Effector CD4-positive, alpha-beta T cell (primary cell): ENCODE measurements around the gene LEFTY1.
A peak's percentile ranks its signal among the peaks of the same experiment; 100 is the strongest.

Source experiments
- DNase-seq: peaks from one replicate; pipeline ENCODE4 v3.0.0-alpha.2; 2020

The LEFTY1 gene

GRCh38 chr1:225887030-225887314, 2.0 kb downstream of the LEFTY1 start:
- no peak for DNase-seq

GRCh38 chr1:225886159-225887029, 2.6 kb downstream of the LEFTY1 start:
- DNase-seq = no peak

- DNase-seq = no peak
Observed at GRCh38 chr1:225885336-225885735, 3.6 kb downstream of the LEFTY1 start.

GRCh38 chr1:225883616-225884265, 5.2 kb downstream of the LEFTY1 start:
- DNase-seq = no peak

- peak; percentile 16 for DNase-seq
Observed at GRCh38 chr1:225882694-225883615, 6.0 kb downstream of the LEFTY1 start.

GRCh38 chr1:225881959-225882693, 6.8 kb downstream of the LEFTY1 start, which contains the start of gene TMEM63A:
TMEM63A (minus strand) TSS chr1:225882380; CDS start chr1:225877580, 4,800 bp downstream.
- DNase-seq = peak; percentile 90

- peak; percentile 32 for DNase-seq
Observed at GRCh38 chr1:225881081-225881958, 7.6 kb downstream of the LEFTY1 start.

GRCh38 chr1:225880636-225881035, 8.3 kb downstream of the LEFTY1 start:
- DNase-seq = no peak

GRCh38 chr1:225880222-225880588, 8.7 kb downstream of the LEFTY1 start:
- DNase-seq = no peak

GRCh38 chr1:225879521-225880221, 9.3 kb downstream of the LEFTY1 start:
- DNase-seq = peak; percentile 28

GRCh38 chr1:225878282-225878681, 10.7 kb downstream of the LEFTY1 start:
- no peak for DNase-seq

- peak; percentile 28 for DNase-seq
Observed at GRCh38 chr1:225877580-225877979, 11.4 kb downstream of the LEFTY1 start.

- DNase-seq = no peak
Observed at GRCh38 chr1:225876900-225877510, 11.9 kb downstream of the LEFTY1 start.

GRCh38 chr1:225875044-225875815, 13.7 kb downstream of the LEFTY1 start:
- no peak for DNase-seq

GRCh38 chr1:225874431-225874830, 14.5 kb downstream of the LEFTY1 start:
- no peak for DNase-seq

- no peak for DNase-seq
Observed at GRCh38 chr1:225873281-225873850, 15.6 kb downstream of the LEFTY1 start.

- DNase-seq = no peak
Observed at GRCh38 chr1:225872075-225872430, 16.9 kb downstream of the LEFTY1 start.

GRCh38 chr1:225871359-225872074, 17.4 kb downstream of the LEFTY1 start:
- no peak for DNase-seq

- no peak for DNase-seq
Observed at GRCh38 chr1:225870911-225871310, 18.0 kb downstream of the LEFTY1 start.
